ENCODE data around the gene SRD5A3.

SRD5A3 gene
- total RNA-seq = 2.8 to 14.4 (median 7.1) reads per million in 18 experiments

DNA sequence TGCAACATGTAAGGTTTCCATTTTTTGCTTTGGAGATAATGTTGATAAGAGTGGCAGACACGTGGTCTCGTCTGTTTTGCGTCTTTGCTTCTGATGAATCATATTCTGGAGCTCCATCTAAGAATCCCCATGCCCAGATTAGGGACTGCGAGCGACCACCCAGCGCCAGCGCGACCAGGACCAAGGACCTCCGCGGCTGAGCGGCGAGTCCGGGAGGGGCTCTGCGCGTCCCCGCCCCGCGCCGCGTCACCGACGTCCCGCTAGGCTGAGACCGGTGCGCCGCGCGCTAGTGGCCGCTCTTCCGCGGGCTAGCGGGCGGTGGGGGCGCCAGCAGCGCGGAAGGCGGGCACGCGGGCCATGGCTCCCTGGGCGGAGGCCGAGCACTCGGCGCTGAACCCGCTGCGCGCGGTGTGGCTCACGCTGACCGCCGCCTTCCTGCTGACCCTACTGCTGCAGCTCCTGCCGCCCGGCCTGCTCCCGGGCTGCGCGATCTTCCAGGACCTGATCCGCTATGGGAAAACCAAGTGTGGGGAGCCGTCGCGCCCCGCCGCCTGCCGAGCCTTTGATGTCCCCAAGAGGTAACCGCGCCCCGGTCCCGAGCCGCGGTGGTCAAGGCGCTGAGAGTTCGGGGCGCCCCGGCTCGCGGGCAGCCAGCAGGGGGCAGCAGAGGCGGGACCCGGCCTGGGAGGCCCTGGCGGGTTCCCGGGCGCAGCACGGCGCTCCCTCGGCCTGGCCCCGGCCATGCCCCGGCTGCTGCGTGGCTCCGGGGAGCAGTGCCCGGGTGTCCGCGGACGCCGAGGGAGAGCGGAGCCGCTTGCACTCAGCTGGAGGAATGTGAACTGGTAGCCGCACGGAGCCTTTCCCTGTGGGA, at the start of gene SRD5A3:
Gene SRD5A3, plus strand, starts transcription at position 263 of the 871 bp plus-strand sequence. Its CDS starts 95 bp downstream, at position 358.
- peak; percentile 85 to 90 for DNase-seq

DNA sequence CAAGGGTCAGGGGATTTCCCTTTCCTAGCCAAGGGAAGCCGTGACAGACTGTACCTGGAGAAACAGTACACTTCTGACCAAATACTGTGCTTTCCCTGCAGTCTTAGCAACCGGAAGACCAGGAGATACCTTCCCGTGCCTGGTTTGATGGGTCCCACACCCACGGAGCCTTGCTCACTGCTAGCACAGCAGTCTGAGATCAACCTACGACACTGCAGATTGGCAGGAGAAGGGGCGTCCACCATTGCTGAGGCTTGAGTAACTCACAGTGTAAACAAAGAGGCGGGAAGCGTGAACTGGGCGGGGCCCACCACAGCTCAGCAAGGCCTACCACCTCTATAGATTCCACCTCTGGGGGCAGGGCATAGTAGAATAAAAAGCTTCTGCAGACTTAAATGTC, 48.7 kb upstream of the SRD5A3 start:
- DNase-seq = no peak

DNA sequence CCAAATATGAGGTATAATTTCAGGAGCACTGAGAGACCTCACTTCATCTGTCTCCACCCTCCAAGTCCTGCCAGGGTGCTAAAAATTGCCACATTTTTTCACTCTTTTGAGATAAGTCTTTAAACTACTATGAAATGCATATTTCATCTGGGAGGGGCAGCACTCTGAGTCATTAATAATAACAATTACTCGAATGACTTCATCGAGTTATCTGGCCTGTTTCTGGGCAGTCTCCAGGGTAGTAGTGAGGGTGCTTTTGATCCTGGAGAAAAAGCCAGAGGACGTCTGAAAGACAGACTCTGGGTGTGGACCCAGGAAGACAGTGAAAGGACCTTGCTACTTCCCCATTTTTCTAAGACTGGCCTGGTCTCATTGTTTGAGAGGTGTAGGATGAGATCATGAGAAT, 42.3 kb upstream of the SRD5A3 start:
- DNase-seq = peak in 1 of 2 donors; percentile 32

DNA sequence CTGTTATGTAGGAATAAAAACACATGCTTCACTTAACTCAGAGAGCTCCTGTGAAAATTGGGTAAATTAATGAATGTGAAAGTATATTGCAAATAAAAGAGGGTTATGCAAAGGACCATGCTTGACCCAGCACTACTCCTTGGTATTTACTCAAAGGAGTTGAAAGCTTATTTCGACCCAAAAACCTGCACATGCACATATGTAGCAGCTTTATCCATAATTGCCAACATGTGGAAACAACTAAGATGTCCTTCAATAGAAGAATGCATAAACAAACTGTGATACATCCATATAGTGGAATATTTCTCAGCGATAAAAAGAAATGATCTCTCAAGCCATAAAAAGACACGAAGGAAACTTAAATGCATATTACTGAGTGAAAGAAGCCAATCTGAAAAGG, 41.7 kb upstream of the SRD5A3 start:
- no peak for DNase-seq

GRCh38 chr4:55308071-55308470, 38.0 kb upstream of the SRD5A3 start:
- no peak for DNase-seq

GRCh38 chr4:55311792-55312488, 34.1 kb upstream of the SRD5A3 start:
- DNase-seq = peak; percentile 96

- DNase-seq = peak; percentile 61 to 77
These were observed 33.4 kb upstream of the SRD5A3 start for GRCh38 chr4:55312489-55313101.

DNA sequence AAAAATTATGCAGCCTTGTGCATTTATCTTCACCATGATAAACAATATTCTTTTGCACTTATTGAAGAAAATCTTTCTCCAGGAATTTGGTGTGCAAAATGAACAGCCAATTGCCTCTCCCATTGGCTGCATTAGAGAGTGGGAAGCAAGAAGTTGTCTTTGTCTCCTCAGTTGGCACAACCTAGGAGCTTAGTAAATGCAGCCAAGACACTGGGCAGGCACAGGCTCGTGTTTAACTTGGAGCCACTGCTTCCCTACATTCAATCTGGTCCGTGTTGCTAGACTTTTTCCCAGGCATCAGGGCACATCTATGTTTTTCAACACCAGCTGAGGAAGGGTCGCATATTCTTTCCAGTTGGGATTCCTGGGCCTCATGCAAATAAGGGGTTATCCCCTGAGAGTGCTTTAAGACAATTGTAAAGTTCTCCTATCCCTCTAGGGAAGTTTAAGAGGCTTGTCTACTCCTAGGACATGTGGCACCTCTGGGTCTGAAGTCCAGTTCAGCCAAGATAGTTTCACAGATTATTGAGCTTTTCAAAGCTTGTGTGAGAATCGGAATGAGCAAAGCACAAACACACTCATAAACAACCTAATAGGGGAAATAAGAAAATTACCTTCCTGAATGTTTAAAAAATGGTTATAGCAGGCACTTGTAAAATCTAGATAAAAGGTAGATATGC, 31.8 kb upstream of the SRD5A3 start:
- no peak for DNase-seq

DNA sequence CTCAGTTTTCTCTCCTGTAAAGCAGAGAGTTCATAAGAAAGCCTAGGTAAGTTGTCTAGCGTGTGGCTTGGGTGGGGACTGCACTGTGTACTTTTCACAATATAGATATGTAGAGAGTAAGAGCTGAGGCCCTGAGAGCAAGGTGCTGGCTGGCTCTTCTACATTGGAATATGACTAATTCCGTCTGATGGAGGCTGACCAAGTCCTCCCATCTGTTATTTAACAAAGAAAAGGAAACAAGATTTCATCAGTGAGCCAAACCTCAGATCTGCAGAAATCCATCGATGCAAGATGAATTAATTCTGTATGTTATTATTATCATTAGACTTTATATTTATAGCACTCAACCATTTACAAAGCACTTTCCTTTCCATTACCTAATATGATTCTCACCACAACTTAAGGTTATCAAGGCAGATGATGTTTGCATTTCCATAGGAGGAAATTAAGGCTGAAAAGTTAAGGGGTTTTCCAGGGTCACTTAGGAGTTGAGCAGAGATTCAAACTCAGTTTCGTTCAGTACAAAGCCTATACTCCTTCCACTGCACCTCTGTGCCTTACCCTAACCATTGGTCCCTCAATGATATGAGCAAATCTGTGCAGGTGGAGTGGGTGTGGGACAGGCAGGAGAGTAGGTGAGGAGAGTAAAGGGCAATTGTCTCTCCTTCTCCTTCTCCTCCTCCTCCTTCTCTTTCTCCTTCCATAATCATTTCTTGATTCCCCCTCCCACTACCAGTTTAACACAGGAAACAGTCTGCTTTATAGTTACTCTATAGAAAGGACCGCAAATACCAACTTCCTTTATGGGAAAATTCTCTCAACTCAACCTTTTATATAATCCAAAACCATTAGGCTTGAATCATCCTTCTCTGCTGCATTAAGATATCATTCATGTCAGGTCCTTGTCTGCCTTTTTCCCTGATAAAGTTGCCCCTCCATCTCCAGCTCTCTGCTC, 27.6 kb upstream of the SRD5A3 start:
- no peak for DNase-seq

DNA sequence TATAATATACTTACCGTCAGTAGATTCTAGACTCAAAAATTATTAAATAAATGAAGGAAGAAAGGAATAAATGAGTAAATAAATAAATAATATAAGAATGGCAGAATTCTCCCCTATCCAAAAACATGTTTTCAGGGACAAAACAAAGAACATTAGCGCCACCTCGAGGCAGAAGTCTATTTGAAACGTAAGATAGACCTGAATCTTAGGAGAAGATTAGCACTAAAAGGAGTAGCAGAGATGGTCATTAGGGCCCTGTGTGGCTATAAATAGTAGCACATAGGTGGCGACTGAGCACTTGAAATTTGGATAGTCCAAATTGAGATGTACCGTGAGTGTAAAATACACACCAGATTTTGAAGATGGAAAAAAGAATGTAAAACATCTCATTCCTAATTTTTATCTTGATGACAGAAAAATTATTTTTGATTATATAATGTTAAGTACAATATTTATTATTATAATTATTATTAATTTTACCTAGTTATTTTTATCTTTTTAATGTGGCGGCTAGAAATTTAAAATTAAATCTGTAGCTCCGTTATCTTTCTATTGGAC, 24.3 kb upstream of the SRD5A3 start:
- peak; percentile 90 to 91 for DNase-seq

DNA sequence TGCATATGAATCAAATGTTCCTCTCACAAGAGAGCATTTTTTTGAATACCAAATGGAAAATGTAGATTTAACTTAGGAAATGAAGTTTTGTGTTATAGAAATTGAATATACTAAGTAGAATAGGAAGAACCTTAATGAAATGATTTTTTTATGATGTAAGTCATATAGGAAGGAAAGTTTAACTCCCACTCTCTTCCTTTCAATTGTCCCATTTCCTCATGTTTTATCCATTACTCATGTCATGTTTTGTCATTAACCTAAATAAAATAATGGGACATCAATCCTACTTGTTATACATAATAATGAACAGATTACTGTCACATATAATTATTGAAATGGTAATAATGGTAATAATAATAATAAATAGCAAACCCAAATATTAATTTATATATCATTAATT, 22.7 kb upstream of the SRD5A3 start:
- peak in 1 of 2 donors; percentile 53 for DNase-seq

DNA sequence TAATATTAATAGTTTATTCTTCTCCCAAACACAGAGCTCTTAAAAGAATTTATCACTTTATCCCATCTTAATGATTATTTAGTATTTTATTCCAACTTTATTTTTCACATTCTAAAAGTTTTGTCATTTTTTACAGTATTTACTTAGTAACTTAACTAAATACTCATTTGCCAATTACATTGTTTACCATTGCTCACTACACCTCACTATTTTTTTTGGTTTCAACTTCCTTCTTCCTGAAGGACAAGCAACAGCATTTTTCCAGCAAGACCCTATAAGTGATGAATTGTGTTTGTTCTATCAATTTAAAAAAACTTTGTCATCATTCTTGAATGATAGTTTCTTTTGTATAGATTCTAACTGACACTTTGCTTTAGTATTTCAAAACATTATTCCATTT, 19.4 kb upstream of the SRD5A3 start:
- no peak for DNase-seq

DNA sequence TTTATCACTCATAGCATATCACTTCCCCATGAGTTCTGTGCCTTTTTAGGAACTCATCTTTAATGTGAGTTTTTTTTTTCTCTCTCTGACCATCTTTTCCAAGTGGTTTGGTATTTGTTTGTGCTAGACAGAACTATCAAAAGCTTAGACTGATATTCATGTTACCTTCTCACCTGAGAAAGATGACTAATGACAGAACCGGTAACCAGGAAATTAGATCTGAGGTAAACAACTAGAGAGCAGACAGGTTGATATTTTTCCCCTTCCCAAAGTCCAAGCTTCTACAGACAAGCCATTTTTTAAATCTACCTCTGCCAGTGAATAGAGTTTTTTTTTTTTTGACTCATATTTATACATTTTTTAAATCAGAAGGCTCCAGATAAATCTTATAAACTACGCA, 17.0 kb upstream of the SRD5A3 start:
- DNase-seq = no peak

- peak; percentile 79 to 91 for DNase-seq
These were observed 15.8 kb upstream of the SRD5A3 start for GRCh38 chr4:55330241-55330640.

- DNase-seq = no peak
These were observed 9.7 kb upstream of the SRD5A3 start for GRCh38 chr4:55336138-55337034.

GRCh38 chr4:55337944-55338343, 8.1 kb upstream of the SRD5A3 start:
- no peak for DNase-seq

- DNase-seq = peak; percentile 39 to 45
These were observed 7.6 kb upstream of the SRD5A3 start for GRCh38 chr4:55338486-55338885.

DNA sequence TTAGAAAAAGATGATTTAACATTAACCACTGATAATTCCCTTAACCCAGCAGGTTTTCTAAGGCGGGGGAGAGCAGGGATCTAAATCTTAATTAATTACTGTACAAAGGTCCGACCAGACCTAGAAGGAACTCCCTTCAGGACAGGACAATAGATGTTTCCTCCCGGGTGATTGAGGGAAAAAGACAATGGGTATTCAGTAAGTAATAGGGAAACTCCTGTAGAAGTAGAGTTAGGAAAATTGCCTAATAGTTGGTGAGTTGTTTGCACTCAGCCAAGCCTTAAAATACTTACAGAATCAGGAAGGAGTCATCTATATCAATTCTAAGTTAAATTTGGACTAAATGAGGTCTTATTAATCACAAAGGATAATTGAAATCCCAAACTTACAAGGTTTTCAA, 5.8 kb upstream of the SRD5A3 start:
- peak in 1 of 2 donors; percentile 46 for DNase-seq

- no peak for DNase-seq
These were observed 2.2 kb upstream of the SRD5A3 start for GRCh38 chr4:55343887-55344286.

DNA sequence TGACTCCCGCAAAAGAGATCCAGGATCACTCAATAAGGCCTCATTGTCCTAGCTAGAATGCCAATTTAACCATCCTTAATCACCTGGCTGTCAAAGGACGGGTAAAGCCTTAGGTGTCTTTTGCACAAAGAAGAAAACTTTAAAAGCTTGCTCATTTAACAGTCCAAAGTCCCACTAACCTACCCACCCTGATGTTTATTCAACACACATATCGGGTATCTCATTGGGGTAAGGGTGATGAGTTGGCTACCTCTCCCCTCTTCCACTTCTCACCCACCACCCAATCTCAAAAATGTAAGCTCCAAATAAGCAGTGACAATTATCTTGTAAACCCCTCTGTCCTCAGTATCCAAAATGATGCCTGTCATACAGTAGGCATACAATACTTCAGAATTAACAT, 988 bp upstream of the SRD5A3 start:
- DNase-seq = no peak

All from inflammatory macrophage (primary cell).